ENCODE data around the gene CBARP. TPM values are rescaled to one million over a fixed set of nuclear protein-coding genes. Genes with fewer than 3 reads are reported as not detected.

CBARP gene
- total and polyA plus RNA-seq, 2 donors: 0.43 to 0.53 TPM

- no peak for DNase-seq (ENCODE audit: extremely low spot score)
- 33% methylated on average over 10 of the region's 10 CpGs for whole genome bisulfite sequencing
- Histone ChIP-seq H3K4me1 (ENCODE audit: insufficient read depth) (no peaks in the 10 kb centered on the region), H3K27ac (ENCODE audit: low read depth) (no peak overlapping the region), H3K36me3 (ENCODE audit: insufficient read depth) (peaks cover 2% of the 10 kb centered on the region), H3K4me3 (ENCODE audit: low read depth, low read length) (no peak overlapping the region)
These were observed 42.1 kb upstream of the CBARP start for GRCh38 chr19:1279782-1280341.

GRCh38 chr19:1278713-1279660 is 41.2 kb upstream of the CBARP start:
- H3K36me3 ChIP-seq (ENCODE audit: insufficient read depth): peaks cover 4% of the 10 kb centered on the region
- H3K27ac ChIP-seq (ENCODE audit: low read depth): no peak overlapping the region
- no peak overlapping the region for H3K4me3 ChIP-seq (ENCODE audit: low read depth, low read length)
- 87% methylated on average over 25 of the region's 25 CpGs for WGBS
- no peak for DNase-seq (ENCODE audit: extremely low spot score)
- no peaks in the 10 kb centered on the region for H3K4me1 ChIP-seq (ENCODE audit: insufficient read depth)

GRCh38 chr19:1278074-1278473 is 40.3 kb upstream of the CBARP start:
- no peak for DNase-seq (ENCODE audit: extremely low spot score)
- WGBS: 90% methylated on average over 12 of the region's 12 CpGs
- H3K27ac ChIP-seq (ENCODE audit: low read depth): no peak overlapping the region
- no peak overlapping the region for H3K4me3 ChIP-seq (ENCODE audit: low read depth, low read length)
- no peaks in the 10 kb centered on the region for H3K4me1 ChIP-seq (ENCODE audit: insufficient read depth)
- H3K36me3 ChIP-seq (ENCODE audit: insufficient read depth): peaks cover 7% of the 10 kb centered on the region

- 90% methylated on average over 15 of the region's 15 CpGs for WGBS
- Histone ChIP-seq H3K4me1 (ENCODE audit: insufficient read depth) (no peaks in the 10 kb centered on the region), H3K36me3 (ENCODE audit: insufficient read depth) (peaks cover 7% of the 10 kb centered on the region), H3K4me3 (ENCODE audit: low read depth, low read length) (no peak overlapping the region), H3K27ac (ENCODE audit: low read depth) (no peak overlapping the region)
- no peak for DNase-seq (ENCODE audit: extremely low spot score)
These were observed 39.3 kb upstream of the CBARP start for GRCh38 chr19:1277061-1277460.

GRCh38 chr19:1276628-1277022 is 38.8 kb upstream of the CBARP start:
- Histone ChIP-seq H3K4me3 (ENCODE audit: low read depth, low read length) (no peak overlapping the region), H3K4me1 (ENCODE audit: insufficient read depth) (no peaks in the 10 kb centered on the region), H3K36me3 (ENCODE audit: insufficient read depth) (peaks cover 7% of the 10 kb centered on the region), H3K27ac (ENCODE audit: low read depth) (no peak overlapping the region)
- no peak for DNase-seq (ENCODE audit: extremely low spot score)
- WGBS: 70% methylated on average over 10 of the region's 10 CpGs

GRCh38 chr19:1275976-1276627 is 38.3 kb upstream of the CBARP start:
- 9% methylated on average over 43 of the region's 43 CpGs for WGBS
- H3K4me1 ChIP-seq (ENCODE audit: insufficient read depth): no peaks in the 10 kb centered on the region
- H3K4me3 ChIP-seq (ENCODE audit: low read depth, low read length): peak overlapping the region; percentile 54
- peaks cover 7% of the 10 kb centered on the region for H3K36me3 ChIP-seq (ENCODE audit: insufficient read depth)
- peak overlapping the region; percentile 86 for H3K27ac ChIP-seq (ENCODE audit: low read depth)
- no peak for DNase-seq (ENCODE audit: extremely low spot score)

- peak within 1 kb of the TSS; percentile 54 for H3K4me3 ChIP-seq (ENCODE audit: low read depth, low read length)
- H3K27ac ChIP-seq (ENCODE audit: low read depth): peak within 1 kb of the TSS; percentile 98
- DNase-seq (ENCODE audit: extremely low spot score): peak; percentile 86
- no peaks in the 10 kb centered on the region for H3K4me1 ChIP-seq (ENCODE audit: insufficient read depth)
- peaks cover 7% of the 10 kb centered on the region for H3K36me3 ChIP-seq (ENCODE audit: insufficient read depth)
- under 1% methylated on average over 98 of the region's 98 CpGs for WGBS
These were observed 37.6 kb upstream of the CBARP start, which contains the start of gene FAM174C for GRCh38 chr19:1275260-1275975. TSS of gene FAM174C (plus strand) at chr19:1275530. CDS start at chr19:1275550, 20 bp downstream.

GRCh38 chr19:1274852-1275259 is 37.1 kb upstream of the CBARP start:
- peak overlapping the region; percentile 98 for H3K27ac ChIP-seq (ENCODE audit: low read depth)
- 18% methylated on average over 44 of the region's 44 CpGs for WGBS
- H3K36me3 ChIP-seq (ENCODE audit: insufficient read depth): peaks cover 7% of the 10 kb centered on the region
- no peak for DNase-seq (ENCODE audit: extremely low spot score)
- H3K4me3 ChIP-seq (ENCODE audit: low read depth, low read length): peak overlapping the region; percentile 54
- H3K4me1 ChIP-seq (ENCODE audit: insufficient read depth): no peaks in the 10 kb centered on the region

GRCh38 chr19:1274081-1274851 is 36.5 kb upstream of the CBARP start:
- H3K27ac ChIP-seq (ENCODE audit: low read depth): no peak overlapping the region
- 79% methylated on average over 46 of the region's 46 CpGs for WGBS
- H3K36me3 ChIP-seq (ENCODE audit: insufficient read depth): peaks cover 7% of the 10 kb centered on the region
- H3K4me3 ChIP-seq (ENCODE audit: low read depth, low read length): no peak overlapping the region
- no peaks in the 10 kb centered on the region for H3K4me1 ChIP-seq (ENCODE audit: insufficient read depth)
- no peak for DNase-seq (ENCODE audit: extremely low spot score)

GRCh38 chr19:1273263-1274041 is 35.6 kb upstream of the CBARP start:
- H3K4me3 ChIP-seq (ENCODE audit: low read depth, low read length): no peak overlapping the region

GRCh38 chr19:1272423-1273262 is 34.8 kb upstream of the CBARP start:
- no peak for DNase-seq (ENCODE audit: extremely low spot score)
- no peak overlapping the region for H3K4me3 ChIP-seq (ENCODE audit: low read depth, low read length)
- no peaks in the 10 kb centered on the region for H3K4me1 ChIP-seq (ENCODE audit: insufficient read depth)
- peaks cover 5% of the 10 kb centered on the region for H3K36me3 ChIP-seq (ENCODE audit: insufficient read depth)
- WGBS: 69% methylated on average over 33 of the region's 33 CpGs
- no peak overlapping the region for H3K27ac ChIP-seq (ENCODE audit: low read depth)

More at GRCh38 chr19:1273263-1274041, 35.6 kb upstream of the CBARP start:
- H3K4me1 ChIP-seq (ENCODE audit: insufficient read depth): no peaks in the 10 kb centered on the region
- DNase-seq (ENCODE audit: extremely low spot score): no peak
- H3K27ac ChIP-seq (ENCODE audit: low read depth): no peak overlapping the region
- H3K36me3 ChIP-seq (ENCODE audit: insufficient read depth): peaks cover 5% of the 10 kb centered on the region
- WGBS: 80% methylated on average over 25 of the region's 25 CpGs

Measured in urinary bladder (tissue), 4 donors.